ENCODE results near the gene INSYN2B.

Gene INSYN2B

GRCh38 chr5:169860585-169860984 lies 119.7 kb downstream of the INSYN2B start:
- Histone ChIP-seq H3K4me1 (ENCODE audit: control insufficient read depth, insufficient read depth, low read length) (no peaks in the 10 kb centered on the region), H3K27me3 (ENCODE audit: control insufficient read depth in 1 of 2, insufficient read depth in 2 of 2, low read length in 2 of 2) (no peaks in the 10 kb centered on the region), H3K9ac (ENCODE audit: low read length in 2 of 2) (no peak overlapping the region), H3K27ac (ENCODE audit: low read length) (no peak overlapping the region), H3K9me3 (ENCODE audit: control insufficient read depth in 2 of 2, low read length in 2 of 2) (no peaks in the 10 kb centered on the region), H3K4me3 (ENCODE audit: low read length in 2 of 2) (no peak overlapping the region), H3K36me3 (ENCODE audit: control insufficient read depth in 2 of 2, insufficient read depth in 2 of 2, low read length in 2 of 2) (no peaks in the 10 kb centered on the region)

GRCh38 chr5:169856571-169856970 lies 123.7 kb downstream of the INSYN2B start:
- Histone ChIP-seq H3K36me3 (ENCODE audit: control insufficient read depth in 2 of 2, insufficient read depth in 2 of 2, low read length in 2 of 2) (no peaks in the 10 kb centered on the region), H3K27ac (ENCODE audit: low read length) (no peak overlapping the region), H3K4me1 (ENCODE audit: control insufficient read depth, insufficient read depth, low read length) (no peaks in the 10 kb centered on the region), H3K9ac (ENCODE audit: low read length in 2 of 2) (no peak overlapping the region), H3K27me3 (ENCODE audit: control insufficient read depth in 1 of 2, insufficient read depth in 2 of 2, low read length in 2 of 2) (no peaks in the 10 kb centered on the region), H3K9me3 (ENCODE audit: control insufficient read depth in 2 of 2, low read length in 2 of 2) (no peaks in the 10 kb centered on the region), H3K4me3 (ENCODE audit: low read length in 2 of 2) (no peak overlapping the region)

- H3K4me3 ChIP-seq (ENCODE audit: low read length in 2 of 2) = no peak overlapping the region
- no peak overlapping the region for H3K9ac ChIP-seq (ENCODE audit: low read length in 2 of 2)
- H3K27me3 ChIP-seq (ENCODE audit: control insufficient read depth in 1 of 2, insufficient read depth in 2 of 2, low read length in 2 of 2) = no peaks in the 10 kb centered on the region
- no peak overlapping the region for H3K27ac ChIP-seq (ENCODE audit: low read length)
- H3K9me3 ChIP-seq (ENCODE audit: control insufficient read depth in 2 of 2, low read length in 2 of 2) = peaks cover 0 to 7% of the 10 kb centered on the region in 2 donors
- no peaks in the 10 kb centered on the region for H3K36me3 ChIP-seq (ENCODE audit: control insufficient read depth in 2 of 2, insufficient read depth in 2 of 2, low read length in 2 of 2)
- no peaks in the 10 kb centered on the region for H3K4me1 ChIP-seq (ENCODE audit: control insufficient read depth, insufficient read depth, low read length)
These were observed 128.9 kb downstream of the INSYN2B start for GRCh38 chr5:169851321-169851850.

GRCh38 chr5:169850409-169850808 lies 129.9 kb downstream of the INSYN2B start:
- no peak overlapping the region for H3K4me3 ChIP-seq (ENCODE audit: low read length in 2 of 2)
- peaks cover 0 to 7% of the 10 kb centered on the region in 2 donors for H3K9me3 ChIP-seq (ENCODE audit: control insufficient read depth in 2 of 2, low read length in 2 of 2)
- H3K27ac ChIP-seq (ENCODE audit: low read length) = no peak overlapping the region
- H3K9ac ChIP-seq (ENCODE audit: low read length in 2 of 2) = no peak overlapping the region
- no peaks in the 10 kb centered on the region for H3K4me1 ChIP-seq (ENCODE audit: control insufficient read depth, insufficient read depth, low read length)
- no peaks in the 10 kb centered on the region for H3K36me3 ChIP-seq (ENCODE audit: control insufficient read depth in 2 of 2, insufficient read depth in 2 of 2, low read length in 2 of 2)
- H3K27me3 ChIP-seq (ENCODE audit: control insufficient read depth in 1 of 2, insufficient read depth in 2 of 2, low read length in 2 of 2) = no peaks in the 10 kb centered on the region

GRCh38 chr5:169848792-169849191 lies 131.5 kb downstream of the INSYN2B start:
- H3K27me3 ChIP-seq (ENCODE audit: control insufficient read depth in 1 of 2, insufficient read depth in 2 of 2, low read length in 2 of 2) = no peaks in the 10 kb centered on the region
- H3K27ac ChIP-seq (ENCODE audit: low read length) = no peak overlapping the region
- H3K9ac ChIP-seq (ENCODE audit: low read length in 2 of 2) = no peak overlapping the region
- no peaks in the 10 kb centered on the region for H3K4me1 ChIP-seq (ENCODE audit: control insufficient read depth, insufficient read depth, low read length)
- no peaks in the 10 kb centered on the region for H3K36me3 ChIP-seq (ENCODE audit: control insufficient read depth in 2 of 2, insufficient read depth in 2 of 2, low read length in 2 of 2)
- H3K9me3 ChIP-seq (ENCODE audit: control insufficient read depth in 2 of 2, low read length in 2 of 2) = peaks cover 0 to 7% of the 10 kb centered on the region in 2 donors
- no peak overlapping the region for H3K4me3 ChIP-seq (ENCODE audit: low read length in 2 of 2)

- Histone ChIP-seq H3K36me3 (ENCODE audit: control insufficient read depth in 2 of 2, insufficient read depth in 2 of 2, low read length in 2 of 2) (no peaks in the 10 kb centered on the region), H3K9ac (ENCODE audit: low read length in 2 of 2) (no peak overlapping the region), H3K4me1 (ENCODE audit: control insufficient read depth, insufficient read depth, low read length) (no peaks in the 10 kb centered on the region), H3K9me3 (ENCODE audit: control insufficient read depth in 2 of 2, low read length in 2 of 2) (peaks cover 0 to 7% of the 10 kb centered on the region in 2 donors), H3K4me3 (ENCODE audit: low read length in 2 of 2) (no peak overlapping the region), H3K27me3 (ENCODE audit: control insufficient read depth in 1 of 2, insufficient read depth in 2 of 2, low read length in 2 of 2) (no peaks in the 10 kb centered on the region), H3K27ac (ENCODE audit: low read length) (no peak overlapping the region)
These were observed 132.0 kb downstream of the INSYN2B start for GRCh38 chr5:169848271-169848670.

GRCh38 chr5:169847519-169847918 lies 132.8 kb downstream of the INSYN2B start:
- Histone ChIP-seq H3K4me1 (ENCODE audit: control insufficient read depth, insufficient read depth, low read length) (no peaks in the 10 kb centered on the region), H3K9me3 (ENCODE audit: control insufficient read depth in 2 of 2, low read length in 2 of 2) (peaks cover 0 to 7% of the 10 kb centered on the region in 2 donors), H3K27me3 (ENCODE audit: control insufficient read depth in 1 of 2, insufficient read depth in 2 of 2, low read length in 2 of 2) (no peaks in the 10 kb centered on the region), H3K9ac (ENCODE audit: low read length in 2 of 2) (no peak overlapping the region), H3K27ac (ENCODE audit: low read length) (no peak overlapping the region), H3K36me3 (ENCODE audit: control insufficient read depth in 2 of 2, insufficient read depth in 2 of 2, low read length in 2 of 2) (no peaks in the 10 kb centered on the region), H3K4me3 (ENCODE audit: low read length in 2 of 2) (no peak overlapping the region)

GRCh38 chr5:169842699-169843098 lies 137.6 kb downstream of the INSYN2B start:
- Histone ChIP-seq H3K27me3 (ENCODE audit: control insufficient read depth in 1 of 2, insufficient read depth in 2 of 2, low read length in 2 of 2) (no peaks in the 10 kb centered on the region), H3K36me3 (ENCODE audit: control insufficient read depth in 2 of 2, insufficient read depth in 2 of 2, low read length in 2 of 2) (no peaks in the 10 kb centered on the region), H3K4me3 (ENCODE audit: low read length in 2 of 2) (no peak overlapping the region), H3K27ac (ENCODE audit: low read length) (no peak overlapping the region), H3K4me1 (ENCODE audit: control insufficient read depth, insufficient read depth, low read length) (no peaks in the 10 kb centered on the region), H3K9ac (ENCODE audit: low read length in 2 of 2) (no peak overlapping the region), H3K9me3 (ENCODE audit: control insufficient read depth in 2 of 2, low read length in 2 of 2) (no peaks in the 10 kb centered on the region)

- H3K9ac ChIP-seq (ENCODE audit: low read length in 2 of 2) = no peak overlapping the region
- no peaks in the 10 kb centered on the region for H3K36me3 ChIP-seq (ENCODE audit: control insufficient read depth in 2 of 2, insufficient read depth in 2 of 2, low read length in 2 of 2)
- H3K9me3 ChIP-seq (ENCODE audit: control insufficient read depth in 2 of 2, low read length in 2 of 2) = no peaks in the 10 kb centered on the region
- H3K27me3 ChIP-seq (ENCODE audit: control insufficient read depth in 1 of 2, insufficient read depth in 2 of 2, low read length in 2 of 2) = no peaks in the 10 kb centered on the region
- H3K4me1 ChIP-seq (ENCODE audit: control insufficient read depth, insufficient read depth, low read length) = no peaks in the 10 kb centered on the region
- H3K4me3 ChIP-seq (ENCODE audit: low read length in 2 of 2) = no peak overlapping the region
- no peak overlapping the region for H3K27ac ChIP-seq (ENCODE audit: low read length)
These were observed 139.9 kb downstream of the INSYN2B start for GRCh38 chr5:169840405-169840804.

GRCh38 chr5:169838688-169839087 lies 141.6 kb downstream of the INSYN2B start:
- Histone ChIP-seq H3K27ac (ENCODE audit: low read length) (no peak overlapping the region), H3K4me1 (ENCODE audit: control insufficient read depth, insufficient read depth, low read length) (no peaks in the 10 kb centered on the region), H3K4me3 (ENCODE audit: low read length in 2 of 2) (no peak overlapping the region), H3K36me3 (ENCODE audit: control insufficient read depth in 2 of 2, insufficient read depth in 2 of 2, low read length in 2 of 2) (no peaks in the 10 kb centered on the region), H3K9me3 (ENCODE audit: control insufficient read depth in 2 of 2, low read length in 2 of 2) (no peaks in the 10 kb centered on the region), H3K27me3 (ENCODE audit: control insufficient read depth in 1 of 2, insufficient read depth in 2 of 2, low read length in 2 of 2) (no peaks in the 10 kb centered on the region), H3K9ac (ENCODE audit: low read length in 2 of 2) (no peak overlapping the region)

GRCh38 chr5:169837686-169838085 lies 142.6 kb downstream of the INSYN2B start:
- no peak overlapping the region for H3K9ac ChIP-seq (ENCODE audit: low read length in 2 of 2)
- no peaks in the 10 kb centered on the region for H3K9me3 ChIP-seq (ENCODE audit: control insufficient read depth in 2 of 2, low read length in 2 of 2)
- H3K4me1 ChIP-seq (ENCODE audit: control insufficient read depth, insufficient read depth, low read length) = no peaks in the 10 kb centered on the region
- H3K27me3 ChIP-seq (ENCODE audit: control insufficient read depth in 1 of 2, insufficient read depth in 2 of 2, low read length in 2 of 2) = no peaks in the 10 kb centered on the region
- H3K27ac ChIP-seq (ENCODE audit: low read length) = no peak overlapping the region
- no peaks in the 10 kb centered on the region for H3K36me3 ChIP-seq (ENCODE audit: control insufficient read depth in 2 of 2, insufficient read depth in 2 of 2, low read length in 2 of 2)
- H3K4me3 ChIP-seq (ENCODE audit: low read length in 2 of 2) = no peak overlapping the region
